SK-MEL-5 (cell line): Measurements from ENCODE around the gene ZNF829. TPM values are rescaled to one million over a fixed set of nuclear protein-coding genes. Genes with fewer than 3 reads are reported as not detected.

Experiments used
- DNase-seq: peaks from one replicate; pipeline ENCODE4 v3.0.0-alpha.2; 2016; ENCODE audit warnings: low read depth, low spot score
- in situ Hi-C: cut with HindIII; loops from 2 replicates; pipeline ENCODE4 v1.10.0; 2016; ENCODE audit warnings: low sequenced_read_pairs, high pct_unique_total_duplicates, low pct_unique_long_range_greater_than_20kb
- polyA plus RNA-seq, 2 experiments: library from polyadenylated mRNA; depleted of rRNA; stranded (reverse); fragments of >200 nt; gene quantifications; 2 replicates each; pipeline ENCODE4 v1.2.3, GENCODE V29; 2015
- total RNA-seq: library from RNA; depleted of rRNA; stranded (reverse); fragments of >200 nt; shearing (Covaris generic); gene quantifications from 2 replicates; pipeline ENCODE4 v1.2.3, GENCODE V29; 2014; rRNA removed

Gene ZNF829
- total RNA-seq, result 1.8 and 2.0 TPM in 2 replicates
- 0.85 and 1.4 TPM in 2 replicates for polyA plus RNA-seq (2015; cell fraction: cytosol; rRNA removed)
- polyA plus RNA-seq (2015; cell fraction: nucleus; rRNA removed), result 0.23 and 0.47 TPM in 2 replicates

GRCh38 chr19:36915992-36916830 lies at the start of gene ZNF829, which contains the start of gene ZNF568:
ZNF829 (minus strand) TSS chr19:36916291; CDS start chr19:36915167, 1,124 bp downstream.
ZNF568 (plus strand) TSS chr19:36916332; CDS start chr19:36922771, 6,439 bp downstream.
- in situ Hi-C loops, result no loop called here
- peak; percentile 72 for DNase-seq

- in situ Hi-C loops, result no loop called here
- no peak for DNase-seq
Observed at GRCh38 chr19:36963280-36963679, 47.2 kb upstream of the ZNF829 start.

GRCh38 chr19:36962346-36962745 lies 46.3 kb upstream of the ZNF829 start:
- in situ Hi-C loops, result no loop called here
- DNase-seq, result no peak

- in situ Hi-C loops, result no loop called here
- DNase-seq, result no peak
Observed at GRCh38 chr19:36950335-36951119, 34.4 kb upstream of the ZNF829 start.

GRCh38 chr19:36939153-36939552 lies 23.1 kb upstream of the ZNF829 start:
- no peak for DNase-seq
- in situ Hi-C loops, result no loop called here

GRCh38 chr19:36931684-36932083 lies 15.6 kb upstream of the ZNF829 start:
- in situ Hi-C loops, result no loop called here
- no peak for DNase-seq

GRCh38 chr19:36918090-36918489 lies 2.0 kb upstream of the ZNF829 start:
- in situ Hi-C loops, result no loop called here
- no peak for DNase-seq

GRCh38 chr19:36916991-36917390 lies 900 bp upstream of the ZNF829 start:
- in situ Hi-C loops, result no loop called here
- no peak for DNase-seq

GRCh38 chr19:36898422-36898821 lies 17.7 kb downstream of the ZNF829 start:
- in situ Hi-C loops, result no loop called here
- no peak for DNase-seq

GRCh38 chr19:36894849-36895383 lies 21.2 kb downstream of the ZNF829 start:
- in situ Hi-C loops, result no loop called here
- no peak for DNase-seq

GRCh38 chr19:36891768-36892357 lies 24.2 kb downstream of the ZNF829 start:
- no peak for DNase-seq
- in situ Hi-C loops, result no loop called here

- in situ Hi-C loops, result no loop called here
- DNase-seq, result no peak
Observed at GRCh38 chr19:36876993-36877938, 38.8 kb downstream of the ZNF829 start.

- DNase-seq, result no peak
- in situ Hi-C loops, result no loop called here
Observed at GRCh38 chr19:36851898-36852297, 64.2 kb downstream of the ZNF829 start.

GRCh38 chr19:36850559-36851442 lies 65.3 kb downstream of the ZNF829 start, which contains the start of gene ZNF345:
ZNF345 (plus strand) TSS chr19:36850876; CDS start chr19:36876831, 25,955 bp downstream.
- peak; percentile 92 for DNase-seq
- in situ Hi-C loops, result no loop called here

GRCh38 chr19:36849701-36850558 lies 66.2 kb downstream of the ZNF829 start:
- in situ Hi-C loops, result no loop called here
- DNase-seq, result peak; percentile 84
